Keratinocyte (primary cell): ENCODE measurements around the gene CLECL1.
"Not testable (repeated sequence)": the region's sequence is repeated elsewhere in the genome, so short reads cannot be mapped to it uniquely, and the experiment has no call there.

Experiments
- EZH2 ChIP-seq: IDR thresholded peaks from one replicate; pipeline ENCODE4 v1.6.1; 2012; ENCODE audit warnings: inconsistent platforms, mild to moderate bottlenecking, low read length, moderate library complexity
- TF ChIP-seq, protein P1 (sequence below), 3 experiments: IDR thresholded peaks in 1 of 3; conservative IDR thresholded peaks in 1 of 3; optimal IDR thresholded peaks in 1 of 3; 2 replicates in 2 of 3; 3 replicates in 1 of 3; pipeline versions ENCODE3 to v1.5.1; 2011; ENCODE audit warnings: low read length in 3 of 3, mild to moderate bottlenecking in 3 of 3, moderate library complexity in 2 of 3, control low read depth in 1 of 3, inconsistent platforms in 1 of 3; ENCODE audit not compliant: insufficient read depth in 2 of 3; ENCODE audit errors: extremely low read depth in 1 of 3

DNA sequence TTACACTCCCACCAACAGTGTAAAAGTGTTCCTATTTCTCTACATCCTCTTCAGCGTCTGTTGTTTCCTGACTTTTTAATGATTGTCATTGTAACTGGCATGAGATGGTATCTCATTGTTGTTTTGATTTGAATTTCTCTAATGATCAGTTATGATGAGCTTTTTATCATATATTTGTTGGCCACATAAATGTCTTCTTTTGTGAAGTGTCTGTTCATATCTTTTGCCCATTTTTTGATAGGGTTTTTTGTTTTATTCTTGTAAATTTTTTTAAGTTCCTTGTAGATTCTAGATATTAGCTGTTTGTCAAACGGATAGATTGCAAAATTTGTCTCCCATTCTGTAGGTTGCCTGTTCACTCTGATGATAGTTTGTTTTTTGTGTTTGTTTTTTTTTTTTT is 49.9 kb downstream of the CLECL1 start:
- TF ChIP-seq, protein P1, sequence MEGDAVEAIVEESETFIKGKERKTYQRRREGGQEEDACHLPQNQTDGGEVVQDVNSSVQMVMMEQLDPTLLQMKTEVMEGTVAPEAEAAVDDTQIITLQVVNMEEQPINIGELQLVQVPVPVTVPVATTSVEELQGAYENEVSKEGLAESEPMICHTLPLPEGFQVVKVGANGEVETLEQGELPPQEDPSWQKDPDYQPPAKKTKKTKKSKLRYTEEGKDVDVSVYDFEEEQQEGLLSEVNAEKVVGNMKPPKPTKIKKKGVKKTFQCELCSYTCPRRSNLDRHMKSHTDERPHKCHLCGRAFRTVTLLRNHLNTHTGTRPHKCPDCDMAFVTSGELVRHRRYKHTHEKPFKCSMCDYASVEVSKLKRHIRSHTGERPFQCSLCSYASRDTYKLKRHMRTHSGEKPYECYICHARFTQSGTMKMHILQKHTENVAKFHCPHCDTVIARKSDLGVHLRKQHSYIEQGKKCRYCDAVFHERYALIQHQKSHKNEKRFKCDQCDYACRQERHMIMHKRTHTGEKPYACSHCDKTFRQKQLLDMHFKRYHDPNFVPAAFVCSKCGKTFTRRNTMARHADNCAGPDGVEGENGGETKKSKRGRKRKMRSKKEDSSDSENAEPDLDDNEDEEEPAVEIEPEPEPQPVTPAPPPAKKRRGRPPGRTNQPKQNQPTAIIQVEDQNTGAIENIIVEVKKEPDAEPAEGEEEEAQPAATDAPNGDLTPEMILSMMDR (optimal IDR thresholded peaks at IDR 0.05 in 1 of 3, IDR thresholded peaks at IDR 0.05 in 1 of 3, conservative IDR thresholded peaks at IDR 0.05 in 1 of 3; ENCODE audit: extremely low read depth in 1 of 3, insufficient read depth in 2 of 3, low read length in 3 of 3) = not testable (repeated sequence)
- not testable (repeated sequence) for TF ChIP-seq EZH2
